ENCODE data around the gene TAF1B. TPM values are rescaled to one million over a fixed set of nuclear protein-coding genes. Genes with fewer than 3 reads are reported as not detected.
A peak's percentile ranks its signal among the peaks of the same experiment; 100 is the strongest.

The TAF1B gene
- total RNA-seq, 2 experiments from 2014 or later: 33.0 to 35.6 TPM

GRCh38 chr2:9800975-9801726, 42.1 kb upstream of the TAF1B start:
- Mint-ChIP-seq H3K36me3 (ENCODE audit: low read depth) (no peaks in the 10 kb centered on the region), H3K4me3 (no peak overlapping the region), H3K4me1 (ENCODE audit: low read depth) (peaks cover 38% of the 10 kb centered on the region), H3K27me3 (ENCODE audit: low read depth) (peaks cover 8% of the 10 kb centered on the region), H3K9me3 (ENCODE audit: insufficient read depth) (no peaks in the 10 kb centered on the region), H3K27ac (peak overlapping the region; percentile 30)
- ATAC-seq (peak; percentile 19), DNase-seq (no peak)
- CTCF ChIA-PET: interaction anchor here (0.9 to 9.3 kb wide), 9 partner anchors 14 to 256 kb away, joined by 3 to 97 read pairs (median 6); no protein-coding TSS in a partner anchor
- POLR2A ChIA-PET: interaction anchor here (1.8 kb wide), 1 partner anchor 246 kb away, joined by 7 read pairs; the partner anchor contains the start of gene ADAM17

DNA sequence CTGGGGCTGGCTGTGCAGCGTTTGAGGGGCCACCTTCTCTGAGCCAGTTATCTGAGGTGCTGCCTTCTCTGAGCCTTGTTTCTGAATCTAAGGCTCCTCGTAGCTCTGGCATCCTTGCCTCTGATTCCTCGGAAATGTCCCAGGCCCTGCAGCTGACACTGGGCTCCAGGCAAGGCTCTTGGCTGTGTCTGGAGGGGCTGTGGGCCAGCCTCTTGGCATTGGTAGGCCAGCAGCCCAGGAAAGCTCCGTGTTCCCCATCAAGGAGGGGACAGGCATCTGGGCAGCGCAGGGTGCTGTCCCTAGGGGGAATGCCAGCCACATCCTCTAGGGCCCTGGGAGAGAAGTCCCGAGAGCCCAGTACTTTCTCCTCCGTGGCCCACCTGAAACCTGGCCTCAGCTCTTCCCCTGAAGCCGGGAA, 40.7 kb upstream of the TAF1B start:
- POLR2A ChIA-PET: no interaction called here
- Mint-ChIP-seq H3K4me3 (no peak overlapping the region), H3K9me3 (ENCODE audit: insufficient read depth) (no peaks in the 10 kb centered on the region), H3K27ac (no peak overlapping the region), H3K36me3 (ENCODE audit: low read depth) (no peaks in the 10 kb centered on the region), H3K4me1 (ENCODE audit: low read depth) (peaks cover 36% of the 10 kb centered on the region), H3K27me3 (ENCODE audit: low read depth) (peaks cover 8% of the 10 kb centered on the region)
- CTCF ChIA-PET: interaction anchor here (0.8 to 9.3 kb wide), 2 partner anchors 8 to 13 kb away, joined by 3 to 97 read pairs; no protein-coding TSS in a partner anchor
- ATAC-seq (no peak), DNase-seq (no peak)

- DNase-seq (no peak), ATAC-seq (no peak)
- peaks cover 30% of the 10 kb centered on the region for H3K4me1 Mint-ChIP-seq (ENCODE audit: low read depth)
- H3K27me3 Mint-ChIP-seq (ENCODE audit: low read depth): peaks cover 8% of the 10 kb centered on the region
- POLR2A ChIA-PET: interaction anchor here (0.6 kb wide), 1 partner anchor 545 kb away, joined by 3 read pairs; no protein-coding TSS in a partner anchor
- H3K36me3 Mint-ChIP-seq (ENCODE audit: low read depth): no peaks in the 10 kb centered on the region
- CTCF ChIA-PET: interaction anchor here (0.8 to 9.3 kb wide), 2 partner anchors 9 to 12 kb away, joined by 3 to 97 read pairs; no protein-coding TSS in a partner anchor
- H3K27ac Mint-ChIP-seq: no peak overlapping the region
- H3K4me3 Mint-ChIP-seq: no peak overlapping the region
- no peaks in the 10 kb centered on the region for H3K9me3 Mint-ChIP-seq (ENCODE audit: insufficient read depth)
Measured at GRCh38 chr2:9803023-9803805, 40.1 kb upstream of the TAF1B start.

GRCh38 chr2:9805435-9806297, 37.6 kb upstream of the TAF1B start:
- POLR2A ChIA-PET: interaction anchor here (0.7 kb wide), 1 partner anchor 38 kb away, joined by 3 read pairs; the partner anchor contains the start of gene TAF1B
- no peak for DNase-seq
- CTCF ChIA-PET: interaction anchor here (1.3 to 9.3 kb wide), 2 partner anchors 10 to 36 kb away, joined by 3 to 97 read pairs; no protein-coding TSS in a partner anchor
- Mint-ChIP-seq H3K9me3 (ENCODE audit: insufficient read depth) (no peaks in the 10 kb centered on the region), H3K4me3 (no peak overlapping the region), H3K27ac (no peak overlapping the region), H3K36me3 (ENCODE audit: low read depth) (no peaks in the 10 kb centered on the region), H3K27me3 (ENCODE audit: low read depth) (peaks cover 9% of the 10 kb centered on the region), H3K4me1 (ENCODE audit: low read depth) (peaks cover 6% of the 10 kb centered on the region)
- ATAC-seq: no peak

GRCh38 chr2:9806298-9806610, 37.0 kb upstream of the TAF1B start:
- Mint-ChIP-seq H3K4me1 (ENCODE audit: low read depth) (peaks cover 1% of the 10 kb centered on the region), H3K36me3 (ENCODE audit: low read depth) (no peaks in the 10 kb centered on the region), H3K27ac (no peak overlapping the region), H3K4me3 (no peak overlapping the region), H3K27me3 (ENCODE audit: low read depth) (peaks cover 10% of the 10 kb centered on the region), H3K9me3 (ENCODE audit: insufficient read depth) (no peaks in the 10 kb centered on the region)
- ATAC-seq (no peak), DNase-seq (no peak)
- POLR2A ChIA-PET: no interaction called here
- CTCF ChIA-PET: interaction anchor here (9.3 kb wide), 1 partner anchor 9 kb away, joined by 97 read pairs; no protein-coding TSS in a partner anchor

GRCh38 chr2:9806656-9807055, 36.6 kb upstream of the TAF1B start:
- H3K4me1 Mint-ChIP-seq (ENCODE audit: low read depth): no peaks in the 10 kb centered on the region
- no peak overlapping the region for H3K27ac Mint-ChIP-seq
- DNase-seq (no peak), ATAC-seq (no peak)
- H3K36me3 Mint-ChIP-seq (ENCODE audit: low read depth): no peaks in the 10 kb centered on the region
- H3K27me3 Mint-ChIP-seq (ENCODE audit: low read depth): peaks cover 10% of the 10 kb centered on the region
- POLR2A ChIA-PET: no interaction called here
- no peak overlapping the region for H3K4me3 Mint-ChIP-seq
- CTCF ChIA-PET: interaction anchor here (1.0 kb wide), 1 partner anchor 240 kb away, joined by 3 read pairs; no protein-coding TSS in a partner anchor
- H3K9me3 Mint-ChIP-seq (ENCODE audit: insufficient read depth): no peaks in the 10 kb centered on the region

- no peaks in the 10 kb centered on the region for H3K9me3 Mint-ChIP-seq (ENCODE audit: insufficient read depth)
- H3K36me3 Mint-ChIP-seq (ENCODE audit: low read depth): no peaks in the 10 kb centered on the region
- DNase-seq: no peak
- H3K4me1 Mint-ChIP-seq (ENCODE audit: low read depth): no peaks in the 10 kb centered on the region
- POLR2A ChIA-PET: no interaction called here
- H3K27me3 Mint-ChIP-seq (ENCODE audit: low read depth): peaks cover 10% of the 10 kb centered on the region
- CTCF ChIA-PET: interaction anchor here (1.0 kb wide), 1 partner anchor 240 kb away, joined by 3 read pairs; no protein-coding TSS in a partner anchor
- no peak overlapping the region for H3K27ac Mint-ChIP-seq
- no peak overlapping the region for H3K4me3 Mint-ChIP-seq
- no peak for ATAC-seq
Measured at GRCh38 chr2:9807056-9807455, 36.2 kb upstream of the TAF1B start.

GRCh38 chr2:9807555-9808305, 35.5 kb upstream of the TAF1B start:
- peaks cover 10% of the 10 kb centered on the region for H3K27me3 Mint-ChIP-seq (ENCODE audit: low read depth)
- no peak for ATAC-seq
- no peaks in the 10 kb centered on the region for H3K4me1 Mint-ChIP-seq (ENCODE audit: low read depth)
- DNase-seq: no peak
- H3K36me3 Mint-ChIP-seq (ENCODE audit: low read depth): no peaks in the 10 kb centered on the region
- no peaks in the 10 kb centered on the region for H3K9me3 Mint-ChIP-seq (ENCODE audit: insufficient read depth)
- ChIA-PET POLR2A (no interaction called here), CTCF (interaction anchor here (1.0 kb wide), 1 partner anchor 239 kb away, joined by 3 read pairs; no protein-coding TSS in a partner anchor)
- H3K27ac Mint-ChIP-seq: no peak overlapping the region
- H3K4me3 Mint-ChIP-seq: no peak overlapping the region

DNA sequence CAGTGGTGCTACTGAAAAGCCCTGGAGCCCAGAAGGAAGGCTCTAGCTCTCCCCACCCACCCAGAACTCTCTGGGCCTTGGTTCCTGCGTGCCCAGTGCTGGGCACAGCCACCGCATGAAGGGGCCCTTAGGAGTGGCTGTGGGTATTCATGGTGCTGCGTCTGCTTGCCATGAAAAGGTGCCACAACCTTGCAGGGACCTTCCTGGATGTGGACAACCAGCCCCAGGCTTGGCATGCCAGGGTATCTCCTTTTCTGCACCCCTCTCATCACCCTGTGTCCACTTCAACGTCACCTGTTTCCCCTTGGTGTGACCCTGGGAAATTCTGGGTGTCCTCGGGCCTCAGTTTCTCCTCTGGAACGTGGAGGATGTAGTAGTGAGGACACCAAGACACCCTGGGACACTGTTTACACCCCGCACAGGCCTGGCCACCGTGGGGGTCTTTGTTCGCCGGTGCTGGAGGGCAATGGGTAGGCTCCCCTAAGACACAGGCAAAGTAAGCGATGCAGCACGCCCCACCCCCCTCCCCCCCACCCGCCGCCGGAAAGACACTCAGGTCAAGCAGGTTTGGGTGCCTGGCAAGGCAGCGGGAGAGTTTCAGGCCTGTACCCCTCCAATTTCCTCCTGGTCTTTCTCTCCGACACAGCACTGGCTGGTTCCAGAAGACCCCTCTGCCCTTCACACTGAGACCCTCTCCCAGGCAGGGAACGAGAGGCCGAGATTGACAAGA, 34.8 kb upstream of the TAF1B start:
- DNase-seq: no peak
- no peak for ATAC-seq
- Mint-ChIP-seq H3K27me3 (ENCODE audit: low read depth) (peaks cover 13% of the 10 kb centered on the region), H3K9me3 (ENCODE audit: insufficient read depth) (no peaks in the 10 kb centered on the region), H3K4me1 (ENCODE audit: low read depth) (no peaks in the 10 kb centered on the region), H3K4me3 (no peak overlapping the region), H3K27ac (no peak overlapping the region), H3K36me3 (ENCODE audit: low read depth) (no peaks in the 10 kb centered on the region)
- CTCF ChIA-PET: no interaction called here
- POLR2A ChIA-PET: no interaction called here

- H3K4me3 Mint-ChIP-seq: no peak overlapping the region
- CTCF ChIA-PET: interaction anchor here (1.4 kb wide), 1 partner anchor 12 kb away, joined by 5 read pairs; no protein-coding TSS in a partner anchor
- H3K9me3 Mint-ChIP-seq (ENCODE audit: insufficient read depth): no peaks in the 10 kb centered on the region
- H3K27me3 Mint-ChIP-seq (ENCODE audit: low read depth): peaks cover 15% of the 10 kb centered on the region
- POLR2A ChIA-PET: no interaction called here
- H3K36me3 Mint-ChIP-seq (ENCODE audit: low read depth): no peaks in the 10 kb centered on the region
- DNase-seq (no peak), ATAC-seq (no peak)
- H3K4me1 Mint-ChIP-seq (ENCODE audit: low read depth): peaks cover 4% of the 10 kb centered on the region
- H3K27ac Mint-ChIP-seq: no peak overlapping the region
Measured at GRCh38 chr2:9809064-9809356, 34.3 kb upstream of the TAF1B start.
